BLaER1 (cell line): ENCODE data around the gene SIX2.
A peak's percentile ranks its signal among the peaks of the same experiment; 100 is the strongest.

Source experiments
- H3K27ac ChIP-seq: shearing (Covaris generic); formaldehyde crosslinking; 2 replicates; pipeline ENCODE4 v1.8.1; 2022
- H3K27me3 ChIP-seq: shearing (Covaris generic); formaldehyde crosslinking; 2 replicates; pipeline ENCODE4 v1.8.1; 2022
- H3K36me3 ChIP-seq: shearing (Covaris generic); formaldehyde crosslinking; 2 replicates; pipeline ENCODE4 v1.8.1; 2022
- H3K4me1 ChIP-seq: shearing (Covaris generic); formaldehyde crosslinking; 2 replicates; pipeline ENCODE4 v1.8.1; 2022
- H3K4me2 ChIP-seq: shearing (Covaris generic); formaldehyde crosslinking; 2 replicates; pipeline ENCODE4 v1.8.1; 2022
- H3K4me3 ChIP-seq: shearing (Covaris generic); formaldehyde crosslinking; 2 replicates; pipeline ENCODE4 v1.8.1; 2022
- H3K9ac ChIP-seq: shearing (Covaris generic); formaldehyde crosslinking; 2 replicates; pipeline ENCODE4 v1.8.1; 2022
- H3K9me3 ChIP-seq: shearing (Covaris generic); formaldehyde crosslinking; 2 replicates; pipeline ENCODE4 v1.8.1; 2022
- H4K20me1 ChIP-seq: shearing (Covaris generic); formaldehyde crosslinking; 2 replicates; pipeline ENCODE4 v1.8.1; 2022
- Cebpa-rat ChIP-seq: shearing (Covaris generic); IDR thresholded peaks from 2 replicates; pipeline ENCODE4 v1.8.1; 2022

The SIX2 gene

GRCh38 chr2:45003579-45004551, 5.4 kb downstream of the SIX2 start:
- Histone ChIP-seq H3K4me2 (no peak overlapping the region), H3K9ac (no peak overlapping the region)
- TF ChIP-seq Cebpa-rat, result no peak

GRCh38 chr2:45002686-45003085, 6.6 kb downstream of the SIX2 start:
- Histone ChIP-seq H3K27ac (no peak overlapping the region), H3K9ac (no peak overlapping the region), H3K36me3 (no peaks in the 10 kb centered on the region), H3K27me3 (peaks cover 98% of the 10 kb centered on the region), H3K4me2 (no peak overlapping the region), H3K4me3 (no peak overlapping the region), H3K4me1 (peaks cover 12% of the 10 kb centered on the region), H3K9me3 (peaks cover 70% of the 10 kb centered on the region), H4K20me1 (no peaks in the 10 kb centered on the region; the same call in 1 of the 2 replicates)
- TF ChIP-seq Cebpa-rat, result no peak

More at GRCh38 chr2:45003579-45004551, 5.4 kb downstream of the SIX2 start:
- Histone ChIP-seq H3K4me3 (no peak overlapping the region), H4K20me1 (no peaks in the 10 kb centered on the region; the same call in 1 of the 2 replicates), H3K36me3 (0 out of 2 replicates have a peak, but pooled peaks cover 8% of the 10 kb centered on the region), H3K4me1 (peaks cover 12% of the 10 kb centered on the region), H3K9me3 (peaks cover 77% of the 10 kb centered on the region), H3K27me3 (peaks cover 100% of the 10 kb centered on the region), H3K27ac (no peak overlapping the region)

- H3K4me3 ChIP-seq, result peak overlapping the region; percentile 53
- H3K9me3 ChIP-seq, result peaks cover 62% of the 10 kb centered on the region
- no peaks in the 10 kb centered on the region for H3K36me3 ChIP-seq
- no peak overlapping the region for H3K9ac ChIP-seq
- H3K27ac ChIP-seq, result no peak overlapping the region
- peaks cover 90% of the 10 kb centered on the region for H3K27me3 ChIP-seq
- no peak for TF ChIP-seq Cebpa-rat
- no peaks in the 10 kb centered on the region; the same call in 1 of the 2 replicates for H4K20me1 ChIP-seq
- H3K4me1 ChIP-seq, result peaks cover 12% of the 10 kb centered on the region
- peak overlapping the region; percentile 54 for H3K4me2 ChIP-seq
Observed at GRCh38 chr2:45001869-45002385, 7.3 kb downstream of the SIX2 start.

- TF ChIP-seq Cebpa-rat, result no peak
- Histone ChIP-seq H3K4me2 (peak overlapping the region; percentile 54), H3K27me3 (peaks cover 83% of the 10 kb centered on the region), H3K36me3 (no peaks in the 10 kb centered on the region), H3K9me3 (peaks cover 55% of the 10 kb centered on the region), H3K4me3 (peak overlapping the region; percentile 53), H4K20me1 (no peaks in the 10 kb centered on the region; the same call in 1 of the 2 replicates), H3K27ac (no peak overlapping the region), H3K9ac (no peak overlapping the region), H3K4me1 (peaks cover 12% of the 10 kb centered on the region)
Observed at GRCh38 chr2:45000921-45001868, 8.1 kb downstream of the SIX2 start.

GRCh38 chr2:45000341-45000901, 8.8 kb downstream of the SIX2 start:
- H4K20me1 ChIP-seq, result no peaks in the 10 kb centered on the region; the same call in 1 of the 2 replicates
- H3K9ac ChIP-seq, result no peak overlapping the region
- peaks cover 47% of the 10 kb centered on the region for H3K9me3 ChIP-seq
- no peaks in the 10 kb centered on the region for H3K36me3 ChIP-seq
- TF ChIP-seq Cebpa-rat, result no peak
- H3K4me1 ChIP-seq, result peaks cover 12% of the 10 kb centered on the region
- H3K27me3 ChIP-seq, result peaks cover 75% of the 10 kb centered on the region
- peak overlapping the region; percentile 53; the same call in 1 of the 2 replicates for H3K4me3 ChIP-seq
- peak overlapping the region; percentile 54; the same call in 1 of the 2 replicates for H3K4me2 ChIP-seq
- no peak overlapping the region for H3K27ac ChIP-seq

GRCh38 chr2:44999540-44999939, 9.7 kb downstream of the SIX2 start:
- H4K20me1 ChIP-seq, result no peaks in the 10 kb centered on the region; the same call in 1 of the 2 replicates
- H3K27ac ChIP-seq, result no peak overlapping the region
- H3K27me3 ChIP-seq, result peaks cover 66% of the 10 kb centered on the region
- peaks cover 12% of the 10 kb centered on the region for H3K4me1 ChIP-seq
- H3K4me2 ChIP-seq, result no peak overlapping the region
- no peaks in the 10 kb centered on the region for H3K36me3 ChIP-seq
- H3K9ac ChIP-seq, result no peak overlapping the region
- no peak overlapping the region for H3K4me3 ChIP-seq
- H3K9me3 ChIP-seq, result peaks cover 39% of the 10 kb centered on the region
- TF ChIP-seq Cebpa-rat, result no peak

- Histone ChIP-seq H3K27ac (no peak overlapping the region), H3K9me3 (peaks cover 26% of the 10 kb centered on the region), H3K36me3 (no peaks in the 10 kb centered on the region), H3K4me1 (peaks cover 12% of the 10 kb centered on the region), H3K27me3 (peaks cover 51% of the 10 kb centered on the region), H3K9ac (no peak overlapping the region), H3K4me2 (no peak overlapping the region), H3K4me3 (no peak overlapping the region), H4K20me1 (no peaks in the 10 kb centered on the region; the same call in 1 of the 2 replicates)
- TF ChIP-seq Cebpa-rat, result no peak
Observed at GRCh38 chr2:44997963-44998362, 11.3 kb downstream of the SIX2 start.

- Histone ChIP-seq H3K27ac (no peak overlapping the region), H3K4me1 (peaks cover 6% of the 10 kb centered on the region), H4K20me1 (no peaks in the 10 kb centered on the region; the same call in 1 of the 2 replicates), H3K9me3 (peaks cover 34% of the 10 kb centered on the region), H3K27me3 (peaks cover 35% of the 10 kb centered on the region), H3K4me3 (no peak overlapping the region), H3K4me2 (no peak overlapping the region), H3K36me3 (no peaks in the 10 kb centered on the region), H3K9ac (no peak overlapping the region)
- no peak for TF ChIP-seq Cebpa-rat
Observed at GRCh38 chr2:44996356-44996755, 12.9 kb downstream of the SIX2 start.

GRCh38 chr2:44994377-44994776, 14.9 kb downstream of the SIX2 start:
- no peak for TF ChIP-seq Cebpa-rat
- H3K4me2 ChIP-seq, result no peak overlapping the region

More at GRCh38 chr2:44994377-44994776, 14.9 kb downstream of the SIX2 start:
- no peak overlapping the region for H3K9ac ChIP-seq
- H3K27ac ChIP-seq, result no peak overlapping the region
- no peaks in the 10 kb centered on the region for H4K20me1 ChIP-seq
- no peaks in the 10 kb centered on the region for H3K36me3 ChIP-seq
- H3K9me3 ChIP-seq, result peaks cover 29% of the 10 kb centered on the region
- H3K4me1 ChIP-seq, result no peaks in the 10 kb centered on the region
- no peak overlapping the region for H3K4me3 ChIP-seq
- peaks cover 15% of the 10 kb centered on the region for H3K27me3 ChIP-seq
